Measurements from ENCODE around the gene DIP2B.

DIP2B gene

DNA sequence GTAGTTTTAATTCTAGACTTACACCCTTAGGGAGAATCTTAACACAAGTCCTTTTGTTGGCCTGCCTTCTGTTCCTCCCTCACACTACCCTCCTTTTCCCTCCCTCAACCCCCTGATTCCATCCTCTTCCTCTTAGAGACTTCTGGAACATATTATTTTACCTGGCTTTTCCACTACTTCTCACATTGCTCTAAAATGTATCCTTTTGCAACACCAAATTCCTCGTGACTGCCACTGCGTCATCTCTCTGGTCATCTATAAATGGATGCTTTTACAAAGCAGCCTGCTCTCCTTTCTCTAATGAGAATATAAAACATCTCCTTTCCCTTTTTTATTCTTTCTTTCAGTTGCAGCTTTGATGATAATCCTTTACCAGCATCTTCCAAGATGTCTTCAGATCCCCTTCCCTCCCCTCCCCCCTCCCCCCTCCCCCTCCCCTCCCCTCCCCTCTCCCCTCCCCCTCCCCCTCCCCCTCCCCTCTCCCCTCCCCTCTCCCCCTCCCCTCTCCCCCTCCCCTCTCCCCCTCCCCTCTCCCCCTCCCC, 93.6 kb downstream of the DIP2B start:
- TF ChIP-seq, protein P1, sequence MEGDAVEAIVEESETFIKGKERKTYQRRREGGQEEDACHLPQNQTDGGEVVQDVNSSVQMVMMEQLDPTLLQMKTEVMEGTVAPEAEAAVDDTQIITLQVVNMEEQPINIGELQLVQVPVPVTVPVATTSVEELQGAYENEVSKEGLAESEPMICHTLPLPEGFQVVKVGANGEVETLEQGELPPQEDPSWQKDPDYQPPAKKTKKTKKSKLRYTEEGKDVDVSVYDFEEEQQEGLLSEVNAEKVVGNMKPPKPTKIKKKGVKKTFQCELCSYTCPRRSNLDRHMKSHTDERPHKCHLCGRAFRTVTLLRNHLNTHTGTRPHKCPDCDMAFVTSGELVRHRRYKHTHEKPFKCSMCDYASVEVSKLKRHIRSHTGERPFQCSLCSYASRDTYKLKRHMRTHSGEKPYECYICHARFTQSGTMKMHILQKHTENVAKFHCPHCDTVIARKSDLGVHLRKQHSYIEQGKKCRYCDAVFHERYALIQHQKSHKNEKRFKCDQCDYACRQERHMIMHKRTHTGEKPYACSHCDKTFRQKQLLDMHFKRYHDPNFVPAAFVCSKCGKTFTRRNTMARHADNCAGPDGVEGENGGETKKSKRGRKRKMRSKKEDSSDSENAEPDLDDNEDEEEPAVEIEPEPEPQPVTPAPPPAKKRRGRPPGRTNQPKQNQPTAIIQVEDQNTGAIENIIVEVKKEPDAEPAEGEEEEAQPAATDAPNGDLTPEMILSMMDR (conservative IDR thresholded peaks at IDR 0.05; ENCODE audit: control insufficient read depth, insufficient read depth, low read depth, low read length): no peak

DNA sequence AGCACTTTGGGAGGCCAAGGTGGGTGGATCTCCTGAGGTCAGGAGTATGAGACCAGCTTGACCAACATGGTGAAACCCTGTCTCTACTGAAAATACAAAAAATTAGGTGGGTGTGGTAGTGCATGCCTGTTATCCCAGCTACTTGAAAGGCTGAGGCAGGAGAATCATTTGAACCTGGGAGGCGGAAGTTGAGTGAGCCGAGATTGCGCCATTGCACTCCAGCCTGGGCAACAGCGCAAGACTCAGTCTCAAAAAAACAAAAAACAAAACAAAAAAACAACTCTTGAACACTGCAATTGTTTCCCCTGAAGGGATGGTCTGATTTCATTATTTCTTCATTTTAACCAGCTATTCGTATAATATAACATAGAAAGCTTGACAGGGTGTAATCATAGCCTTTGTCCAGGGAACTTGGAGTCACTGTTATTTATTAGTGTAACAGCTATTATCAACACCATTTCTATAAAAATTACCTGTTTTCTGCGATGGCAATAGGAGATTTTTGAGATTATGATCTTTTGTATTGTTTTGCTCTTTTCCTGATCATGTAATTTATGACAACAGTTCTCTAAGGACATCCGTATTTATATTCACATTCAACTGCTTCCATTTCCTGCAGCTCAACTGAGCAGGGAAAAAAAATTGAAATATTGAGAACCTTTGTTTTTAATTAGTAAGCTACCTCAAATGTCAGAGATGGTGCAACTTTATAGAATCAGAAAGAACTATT, 94.7 kb downstream of the DIP2B start:
- TF ChIP-seq, protein P1 (conservative IDR thresholded peaks at IDR 0.05; ENCODE audit: control insufficient read depth, insufficient read depth, low read depth, low read length): no peak
- no peak overlapping the region for H3K4me3 ChIP-seq (ENCODE audit: control insufficient read depth, low read depth, low read length)
- no peak for DNase-seq (ENCODE audit: low read depth)

More for the DNA sequence above, 93.6 kb downstream of the DIP2B start:
- no peak overlapping the region for H3K4me3 ChIP-seq (ENCODE audit: control insufficient read depth, low read depth, low read length)
- DNase-seq (ENCODE audit: low read depth): peak; percentile 26

- TF ChIP-seq, protein P1 (conservative IDR thresholded peaks at IDR 0.05; ENCODE audit: control insufficient read depth, insufficient read depth, low read depth, low read length): no peak
- H3K4me3 ChIP-seq (ENCODE audit: control insufficient read depth, low read depth, low read length): no peak overlapping the region
- DNase-seq (ENCODE audit: low read depth): no peak
Measured at GRCh38 chr12:50600364-50600763, 95.6 kb downstream of the DIP2B start.

DNA sequence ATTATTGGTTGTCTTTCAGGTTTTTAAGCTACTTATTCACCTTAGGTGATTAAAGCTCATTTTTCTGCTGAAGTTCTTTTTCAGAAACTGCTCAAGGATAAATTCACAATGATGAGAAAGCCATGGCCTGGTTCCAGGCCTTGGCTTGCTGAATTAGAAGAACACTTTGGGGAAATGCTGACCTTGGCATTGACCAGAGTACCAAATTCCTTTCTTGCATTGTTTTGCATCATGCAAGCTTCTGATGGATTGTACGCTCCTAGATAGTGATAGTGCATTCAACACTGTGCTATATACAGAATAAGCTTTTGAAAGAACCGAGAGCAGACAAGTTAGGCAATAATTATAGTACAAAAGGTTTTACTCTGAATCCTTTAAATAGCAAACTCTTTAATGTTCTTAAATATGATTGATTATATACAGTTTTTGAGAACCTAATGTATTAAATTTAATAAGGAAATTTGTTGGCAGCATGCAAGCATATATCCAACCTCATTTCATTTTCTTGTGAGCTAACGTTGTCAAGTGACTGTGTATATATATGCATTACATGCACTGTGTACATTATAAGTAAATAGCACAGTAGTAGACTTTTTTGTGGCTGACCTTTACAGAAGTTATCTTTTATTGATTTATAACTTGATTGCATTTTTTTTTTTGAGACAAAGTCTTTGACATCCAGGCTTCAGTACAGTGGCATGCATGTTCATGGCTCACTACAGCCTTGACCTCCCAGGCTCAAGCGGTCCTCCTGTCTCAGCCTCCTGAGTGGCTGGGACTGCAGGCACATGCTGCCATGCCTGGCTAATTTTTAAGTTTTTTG, 99.2 kb downstream of the DIP2B start:
- DNase-seq (ENCODE audit: low read depth): peak; percentile 68
- H3K4me3 ChIP-seq (ENCODE audit: control insufficient read depth, low read depth, low read length): no peak overlapping the region
- TF ChIP-seq, protein P1 (conservative IDR thresholded peaks at IDR 0.05; ENCODE audit: control insufficient read depth, insufficient read depth, low read depth, low read length): no peak

GRCh38 chr12:50604640-50604920, 99.8 kb downstream of the DIP2B start:
- TF ChIP-seq, protein P1 (conservative IDR thresholded peaks at IDR 0.05; ENCODE audit: control insufficient read depth, insufficient read depth, low read depth, low read length): no peak
- no peak overlapping the region for H3K4me3 ChIP-seq (ENCODE audit: control insufficient read depth, low read depth, low read length)
- DNase-seq (ENCODE audit: low read depth): no peak

DNA sequence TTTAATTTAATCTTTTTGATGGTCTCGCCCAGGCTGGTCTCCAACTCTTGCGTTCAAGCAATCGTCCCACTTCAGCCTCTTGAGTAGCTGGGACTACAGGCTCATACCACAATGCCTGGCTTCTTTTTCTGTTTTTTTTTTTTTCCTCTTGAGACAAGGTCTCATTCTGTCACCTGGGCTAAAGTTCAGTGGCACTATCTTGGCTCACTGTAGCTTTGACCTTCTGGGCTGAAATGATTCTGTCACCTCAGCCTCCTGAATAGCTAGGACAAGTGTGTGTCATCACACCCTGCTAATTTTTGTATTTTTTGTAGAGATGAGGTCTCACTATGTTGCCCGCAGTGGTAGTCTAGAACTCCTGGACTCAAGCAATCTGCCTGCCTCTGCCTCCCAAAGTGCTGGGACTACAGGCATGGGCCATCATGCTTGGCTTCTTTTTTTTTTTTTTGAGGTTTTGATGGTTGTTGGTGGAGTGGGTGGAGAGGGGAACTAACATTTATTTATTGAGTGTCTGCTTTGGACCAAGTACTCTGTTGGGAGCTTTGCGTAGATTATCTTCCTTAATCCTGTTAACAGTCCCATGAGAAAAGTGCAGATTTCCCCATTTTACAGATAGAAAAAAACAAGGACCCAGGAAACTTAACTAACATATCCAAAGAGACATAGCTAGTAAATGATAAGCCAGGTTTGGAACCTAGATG, 102.0 kb downstream of the DIP2B start:
- no peak overlapping the region for H3K4me3 ChIP-seq (ENCODE audit: control insufficient read depth, low read depth, low read length)
- TF ChIP-seq, protein P1 (conservative IDR thresholded peaks at IDR 0.05; ENCODE audit: control insufficient read depth, insufficient read depth, low read depth, low read length): no peak
- DNase-seq (ENCODE audit: low read depth): no peak

Measured in fibroblast of mammary gland (primary cell).